ENCODE measurements around the gene DELE1. TPM values are rescaled to one million over a fixed set of nuclear protein-coding genes. Genes with fewer than 3 reads are reported as not detected.

Gene DELE1
- total RNA-seq, 1 experiment from 2014 or later, result 81.5 TPM

DNA sequence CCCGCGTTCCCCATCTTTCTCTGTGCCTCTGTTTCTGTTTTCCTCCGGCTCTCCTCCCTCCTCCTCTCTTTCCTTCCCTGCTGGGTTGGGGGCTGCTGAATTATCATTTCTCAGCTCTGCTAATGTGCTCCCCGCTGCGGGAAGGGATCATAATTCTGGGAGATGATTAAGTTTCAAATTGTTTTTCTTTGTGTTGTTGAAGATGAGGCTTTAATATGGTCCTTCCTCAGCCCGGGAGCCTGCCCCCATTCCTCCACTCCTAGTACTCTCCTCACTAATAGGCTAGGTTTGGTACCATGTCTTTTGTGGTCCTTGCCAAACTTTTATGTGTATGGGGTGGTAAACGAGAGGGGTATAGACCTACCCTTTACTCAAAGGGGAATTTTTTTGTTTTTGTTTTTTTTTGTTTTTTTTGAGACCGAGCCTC lies 39.8 kb upstream of the DELE1 start:
- Mint-ChIP-seq H3K27ac (no peak overlapping the region), H3K27me3 (ENCODE audit: low read depth) (peaks cover 6% of the 10 kb centered on the region; the same call in 1 of the 2 replicates), H3K4me3 (peak overlapping the region; percentile 70), H3K4me1 (peaks cover 43% of the 10 kb centered on the region), H3K36me3 (no peaks in the 10 kb centered on the region), H3K9me3 (no peaks in the 10 kb centered on the region)
- no peak for ATAC-seq
- CTCF ChIA-PET, result interaction anchor here (0.7 to 10.0 kb wide), 21 partner anchors 13 to 201 kb away, joined by 3 to 406 read pairs (median 9); partner anchors contain the start of genes GNPDA1, PCDH12 and RNF14
- TF ChIP-seq CREM (CRISPR knock-in tag; IDR thresholded peaks at IDR 0.05), result no peak
- no peak for TF ChIP-seq PREB (CRISPR knock-in tag; IDR thresholded peaks at IDR 0.05; ENCODE audit: borderline replicate concordance)
- TF ChIP-seq SOX15 (CRISPR knock-in tag; IDR thresholded peaks at IDR 0.05), result no peak
- TF ChIP-seq, protein P1, sequence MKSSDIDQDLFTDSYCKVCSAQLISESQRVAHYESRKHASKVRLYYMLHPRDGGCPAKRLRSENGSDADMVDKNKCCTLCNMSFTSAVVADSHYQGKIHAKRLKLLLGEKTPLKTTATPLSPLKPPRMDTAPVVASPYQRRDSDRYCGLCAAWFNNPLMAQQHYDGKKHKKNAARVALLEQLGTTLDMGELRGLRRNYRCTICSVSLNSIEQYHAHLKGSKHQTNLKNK (CRISPR knock-in tag; IDR thresholded peaks at IDR 0.05), result no peak
- no peak for TF ChIP-seq MLX (CRISPR knock-in tag; IDR thresholded peaks at IDR 0.05)
- TF ChIP-seq OVOL2 (CRISPR knock-in tag; IDR thresholded peaks at IDR 0.05; ENCODE audit: borderline replicate concordance), result no peak
- no peak for TF ChIP-seq ATF3 (CRISPR knock-in tag; conservative IDR thresholded peaks at IDR 0.05)
- no peak for TF ChIP-seq STAT6 (CRISPR knock-in tag; conservative IDR thresholded peaks at IDR 0.05; ENCODE audit: low read depth)
- no peak for TF ChIP-seq MYBL2 (CRISPR knock-in tag; IDR thresholded peaks at IDR 0.05)
- TF ChIP-seq ZNF317 (CRISPR knock-in tag; IDR thresholded peaks at IDR 0.05; ENCODE audit: borderline replicate concordance, low read depth), result no peak
- no peak for TF ChIP-seq EMX1 (CRISPR knock-in tag; IDR thresholded peaks at IDR 0.05)
- TF ChIP-seq, protein P2, sequence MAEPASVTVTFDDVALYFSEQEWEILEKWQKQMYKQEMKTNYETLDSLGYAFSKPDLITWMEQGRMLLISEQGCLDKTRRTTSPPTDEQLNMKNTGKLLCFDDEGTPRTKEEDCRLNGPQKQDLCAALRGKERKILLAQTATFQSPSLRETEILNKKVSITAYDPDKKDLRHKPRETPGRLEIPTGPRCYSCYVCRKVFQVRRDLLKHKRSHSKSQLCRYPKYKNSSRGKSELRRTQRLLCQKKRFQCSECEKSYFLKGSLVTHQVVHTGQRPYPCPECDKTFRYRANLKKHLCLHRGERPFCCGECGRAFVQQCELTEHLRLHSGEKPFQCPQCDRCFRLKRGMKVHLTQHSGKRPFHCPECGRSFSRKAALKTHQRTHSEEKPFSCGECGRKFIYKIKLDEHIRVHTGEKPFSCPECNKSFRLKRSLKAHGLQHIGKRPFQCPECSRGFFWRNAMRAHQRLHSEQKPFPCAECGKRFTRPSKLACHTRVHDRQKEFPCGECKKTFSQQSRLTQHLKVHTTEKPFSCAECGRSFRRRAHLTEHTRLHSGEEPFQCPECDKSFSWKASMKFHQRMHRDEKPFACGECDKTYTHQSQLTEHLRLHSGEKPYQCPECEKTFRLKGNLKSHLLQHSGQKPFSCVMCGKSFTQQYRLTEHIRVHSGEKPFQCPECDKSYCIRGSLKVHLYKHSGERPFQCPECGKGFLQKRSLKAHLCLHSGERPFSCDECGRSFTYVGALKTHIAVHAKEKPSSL (CRISPR knock-in tag; conservative IDR thresholded peaks at IDR 0.05), result no peak
- TF ChIP-seq ZNF121 (CRISPR knock-in tag; IDR thresholded peaks at IDR 0.05), result no peak
- TF ChIP-seq PRRX2 (CRISPR knock-in tag; IDR thresholded peaks at IDR 0.05), result no peak
- TF ChIP-seq, protein P3, sequence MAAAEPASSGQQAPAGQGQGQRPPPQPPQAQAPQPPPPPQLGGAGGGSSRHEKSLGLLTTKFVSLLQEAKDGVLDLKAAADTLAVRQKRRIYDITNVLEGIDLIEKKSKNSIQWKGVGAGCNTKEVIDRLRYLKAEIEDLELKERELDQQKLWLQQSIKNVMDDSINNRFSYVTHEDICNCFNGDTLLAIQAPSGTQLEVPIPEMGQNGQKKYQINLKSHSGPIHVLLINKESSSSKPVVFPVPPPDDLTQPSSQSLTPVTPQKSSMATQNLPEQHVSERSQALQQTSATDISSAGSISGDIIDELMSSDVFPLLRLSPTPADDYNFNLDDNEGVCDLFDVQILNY (CRISPR knock-in tag; IDR thresholded peaks at IDR 0.05), result no peak
- no peak for DNase-seq (ENCODE audit: low spot score)
- POLR2A ChIA-PET, result interaction anchor here (0.6 to 2.2 kb wide), 4 partner anchors 23 to 68 kb away, joined by 3 to 11 read pairs (median 4); no protein-coding TSS in a partner anchor

DNA sequence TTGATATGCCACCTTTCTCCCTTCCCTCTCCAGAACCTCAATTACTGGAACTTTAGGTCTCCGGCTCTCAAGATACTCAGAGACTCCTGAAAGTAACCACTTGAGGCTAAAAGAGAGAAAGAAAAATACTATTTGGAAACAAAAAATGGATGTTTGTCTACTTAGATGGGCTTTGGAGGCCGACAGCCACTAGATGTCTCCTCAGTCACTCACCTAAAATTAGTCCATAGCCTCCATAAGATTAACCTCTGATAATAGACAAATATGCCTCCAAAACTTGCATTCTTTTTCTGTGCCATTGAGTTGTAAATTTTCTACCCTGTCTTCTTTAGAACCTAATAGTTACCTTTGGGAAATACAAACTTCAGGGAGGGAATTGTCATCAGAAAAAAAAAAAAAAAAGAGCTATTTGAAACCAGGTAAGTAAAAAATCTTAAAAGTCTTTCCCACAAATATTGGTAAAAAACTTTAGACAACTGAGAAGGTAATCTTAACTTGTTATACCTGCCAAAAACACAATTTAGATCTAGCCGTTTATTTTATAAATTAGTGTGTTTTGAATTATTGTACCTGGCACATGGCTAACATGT lies 34.3 kb upstream of the DELE1 start:
- ChIA-PET POLR2A (interaction anchor here (0.7 kb wide), 1 partner anchor 49 kb away, joined by 6 read pairs; no protein-coding TSS in a partner anchor), CTCF (interaction anchor here (0.6 to 3.5 kb wide), 17 partner anchors 8 to 197 kb away, joined by 3 to 30 read pairs (median 3); partner anchors contain the start of genes DELE1, GNPDA1, PCDH1 and PCDH12)
- ATAC-seq (no peak), DNase-seq (ENCODE audit: low spot score) (no peak)
- H3K4me1 Mint-ChIP-seq, result peaks cover 5% of the 10 kb centered on the region; the same call in 1 of the 2 replicates
- peaks cover 4% of the 10 kb centered on the region; the same call in 1 of the 2 replicates for H3K9me3 Mint-ChIP-seq
- H3K27me3 Mint-ChIP-seq (ENCODE audit: low read depth), result no peaks in the 10 kb centered on the region
- H3K4me3 Mint-ChIP-seq, result no peak overlapping the region
- H3K27ac Mint-ChIP-seq, result peak overlapping the region; percentile 19; the same call in 1 of the 2 replicates
- H3K36me3 Mint-ChIP-seq, result peaks cover 2% of the 10 kb centered on the region; the same call in 1 of the 2 replicates
- TF ChIP-seq, protein P4, sequence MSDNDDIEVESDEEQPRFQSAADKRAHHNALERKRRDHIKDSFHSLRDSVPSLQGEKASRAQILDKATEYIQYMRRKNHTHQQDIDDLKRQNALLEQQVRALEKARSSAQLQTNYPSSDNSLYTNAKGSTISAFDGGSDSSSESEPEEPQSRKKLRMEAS (CRISPR knock-in tag; IDR thresholded peaks at IDR 0.05), result no peak
- TF ChIP-seq FOXP1 (CRISPR knock-in tag; IDR thresholded peaks at IDR 0.05; ENCODE audit: borderline replicate concordance), result no peak
- TF ChIP-seq NR2C2 (CRISPR knock-in tag; IDR thresholded peaks at IDR 0.05), result no peak
- TF ChIP-seq NR1H2 (CRISPR knock-in tag; IDR thresholded peaks at IDR 0.05), result no peak
- TF ChIP-seq E2F4 (CRISPR knock-in tag; IDR thresholded peaks at IDR 0.05; ENCODE audit: borderline replicate concordance, low read depth), result no peak
- TF ChIP-seq FOXK1 (CRISPR knock-in tag; IDR thresholded peaks at IDR 0.05), result no peak
- TF ChIP-seq, protein P5, sequence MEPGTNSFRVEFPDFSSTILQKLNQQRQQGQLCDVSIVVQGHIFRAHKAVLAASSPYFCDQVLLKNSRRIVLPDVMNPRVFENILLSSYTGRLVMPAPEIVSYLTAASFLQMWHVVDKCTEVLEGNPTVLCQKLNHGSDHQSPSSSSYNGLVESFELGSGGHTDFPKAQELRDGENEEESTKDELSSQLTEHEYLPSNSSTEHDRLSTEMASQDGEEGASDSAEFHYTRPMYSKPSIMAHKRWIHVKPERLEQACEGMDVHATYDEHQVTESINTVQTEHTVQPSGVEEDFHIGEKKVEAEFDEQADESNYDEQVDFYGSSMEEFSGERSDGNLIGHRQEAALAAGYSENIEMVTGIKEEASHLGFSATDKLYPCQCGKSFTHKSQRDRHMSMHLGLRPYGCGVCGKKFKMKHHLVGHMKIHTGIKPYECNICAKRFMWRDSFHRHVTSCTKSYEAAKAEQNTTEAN (CRISPR knock-in tag; IDR thresholded peaks at IDR 0.05), result no peak
- no peak for TF ChIP-seq JUN (CRISPR knock-in tag; IDR thresholded peaks at IDR 0.05)
